Measurements from ENCODE around the gene COL28A1.
"Not testable (repeated sequence)": the region's sequence is repeated elsewhere in the genome, so short reads cannot be mapped to it uniquely, and the experiment has no call there.

The COL28A1 gene

GRCh38 chr7:7535691-7536090 is at the start of gene COL28A1:
TSS of gene COL28A1 (minus strand) at chr7:7535873. CDS start at chr7:7532875, 2,998 bp downstream.
- DNase-seq: no peak

DNA sequence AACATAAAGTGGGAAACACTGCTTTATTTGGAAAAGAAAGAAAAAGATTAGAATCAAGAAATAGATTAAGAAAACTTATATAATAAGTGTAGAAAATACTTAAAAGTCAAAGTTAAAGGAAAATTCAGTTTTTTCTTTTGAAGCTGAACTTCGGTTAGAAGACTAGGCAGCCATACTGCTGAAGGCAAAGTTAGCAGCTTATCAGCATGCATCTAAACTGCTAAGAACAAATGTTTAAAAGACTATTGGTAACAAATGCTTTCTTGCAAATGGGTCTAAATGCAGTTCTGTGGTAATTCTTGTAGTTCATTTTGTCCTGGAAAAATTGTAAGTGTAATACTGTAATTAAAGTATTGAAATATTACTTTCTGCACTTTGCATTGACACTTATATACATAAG is 49.0 kb upstream of the COL28A1 start:
- DNase-seq: no peak

- no peak for DNase-seq
Measured at GRCh38 chr7:7583731-7584130, 48.1 kb upstream of the COL28A1 start.

- no peak for DNase-seq
Measured at GRCh38 chr7:7582596-7582995, 46.9 kb upstream of the COL28A1 start.

GRCh38 chr7:7581531-7582179 is 46.0 kb upstream of the COL28A1 start:
- DNase-seq: no peak

DNA sequence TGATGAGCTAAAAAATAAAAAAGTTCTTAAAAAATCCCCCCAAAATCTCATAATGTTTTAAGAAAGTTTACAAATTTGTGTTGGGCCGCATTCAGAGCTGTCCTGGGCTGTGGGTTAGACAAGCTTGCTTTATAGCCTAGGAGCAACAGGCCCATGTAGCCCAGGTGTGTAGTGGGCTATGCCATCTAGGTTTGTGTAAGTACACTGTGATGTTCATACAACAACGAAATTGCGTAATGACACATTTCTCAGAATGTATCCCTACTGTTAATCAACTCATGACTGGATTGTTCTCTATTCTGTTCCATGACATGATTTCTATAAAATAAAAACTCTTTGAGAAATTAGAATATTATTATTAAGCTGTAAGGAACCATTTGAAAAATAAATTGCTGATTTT is 44.0 kb upstream of the COL28A1 start:
- no peak for DNase-seq

GRCh38 chr7:7577888-7578287 is 42.2 kb upstream of the COL28A1 start:
- no peak for DNase-seq

GRCh38 chr7:7576344-7576743 is 40.7 kb upstream of the COL28A1 start:
- DNase-seq: no peak

GRCh38 chr7:7573701-7574100 is 38.0 kb upstream of the COL28A1 start:
- DNase-seq: no peak

GRCh38 chr7:7570584-7570983 is 34.9 kb upstream of the COL28A1 start:
- no peak for DNase-seq

DNA sequence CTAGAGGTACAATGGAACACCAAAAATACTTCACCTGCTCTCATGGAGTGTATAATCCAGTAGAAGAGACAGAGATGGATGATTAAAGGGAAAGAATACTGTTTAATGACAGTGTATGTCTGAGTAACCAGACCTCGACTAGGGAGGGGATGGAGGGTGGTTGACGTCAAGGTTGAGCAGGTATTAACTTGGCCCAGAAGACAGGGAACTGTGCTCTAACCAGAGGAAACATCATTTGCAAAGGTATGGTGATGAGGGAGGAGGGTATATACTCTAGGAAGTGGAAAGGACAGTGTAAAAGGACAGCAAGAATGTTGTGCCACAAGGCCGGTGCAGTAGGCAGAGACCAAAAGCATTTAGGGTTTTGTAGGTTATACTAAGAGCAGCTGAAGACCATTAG is 33.9 kb upstream of the COL28A1 start:
- DNase-seq: no peak

GRCh38 chr7:7569081-7569527 is 33.4 kb upstream of the COL28A1 start:
- no peak for DNase-seq

DNA sequence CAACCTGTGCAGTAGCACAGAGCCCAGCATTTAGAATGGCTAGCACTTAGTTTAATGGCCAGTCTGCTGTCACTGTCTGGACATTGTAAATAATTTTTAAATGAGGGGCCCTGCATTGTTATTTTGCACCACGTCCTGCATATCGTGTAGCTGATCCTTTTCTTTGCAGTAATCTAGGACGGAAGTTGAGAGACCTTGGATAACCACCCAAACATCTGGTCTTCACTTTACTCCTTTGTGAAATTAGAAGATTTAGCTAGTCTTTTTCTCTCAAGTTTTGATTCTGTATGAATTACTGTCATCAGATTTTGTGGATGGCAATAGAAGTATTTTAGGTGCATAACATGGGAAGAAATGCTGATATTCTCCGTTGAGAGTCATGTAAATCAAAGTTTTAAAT is 32.9 kb upstream of the COL28A1 start:
- no peak for DNase-seq

- DNase-seq: no peak
Measured at GRCh38 chr7:7567898-7568531, 32.3 kb upstream of the COL28A1 start.

GRCh38 chr7:7566651-7567611 is 31.3 kb upstream of the COL28A1 start, which contains the start of gene MIOS:
TSS of gene MIOS (plus strand) at chr7:7566884. CDS start at chr7:7572476, 5,592 bp downstream.
- peak; percentile 72 for DNase-seq

DNA sequence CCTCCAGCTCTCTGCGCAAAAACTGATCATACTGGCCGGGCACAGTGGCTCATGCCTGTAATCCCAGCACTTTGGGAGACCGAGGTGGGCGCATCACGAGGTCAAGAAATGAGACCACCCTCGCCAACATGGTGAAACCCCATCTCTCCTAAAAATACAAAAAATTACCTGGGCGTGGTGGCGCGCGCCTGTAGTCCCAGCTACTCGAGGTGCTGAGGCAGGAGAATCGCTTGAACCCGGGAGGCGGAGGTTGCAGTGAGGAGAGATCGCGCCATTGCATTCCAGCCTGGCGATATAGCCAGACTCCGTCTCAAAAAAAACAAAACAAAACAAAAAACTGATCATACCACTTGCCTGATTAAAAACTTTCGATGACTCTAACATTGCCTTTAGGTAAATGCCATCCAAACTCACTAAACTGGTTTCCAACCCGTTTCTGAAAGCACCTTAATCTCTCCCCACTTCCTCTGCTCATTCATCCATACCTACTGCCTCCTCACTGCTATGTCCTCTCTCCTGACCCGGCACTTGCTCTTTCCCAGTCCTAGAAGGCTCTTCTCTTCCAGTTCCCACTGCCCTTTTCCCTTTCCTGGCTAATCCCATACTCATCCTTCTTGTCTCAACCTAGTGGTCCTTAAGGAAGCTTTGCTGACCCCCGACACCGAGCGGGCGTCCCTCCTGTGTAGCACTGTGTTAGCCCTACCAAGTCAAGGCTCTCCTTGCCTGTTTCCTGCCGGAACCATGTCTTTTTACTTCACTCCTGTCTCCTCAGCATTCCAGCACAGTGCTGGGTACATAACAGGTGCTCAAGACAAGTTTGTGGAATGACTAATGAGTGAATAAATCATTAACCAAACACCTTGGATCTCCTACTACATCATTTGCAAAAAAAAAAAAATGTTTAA is 30.3 kb upstream of the COL28A1 start:
- no peak for DNase-seq

DNA sequence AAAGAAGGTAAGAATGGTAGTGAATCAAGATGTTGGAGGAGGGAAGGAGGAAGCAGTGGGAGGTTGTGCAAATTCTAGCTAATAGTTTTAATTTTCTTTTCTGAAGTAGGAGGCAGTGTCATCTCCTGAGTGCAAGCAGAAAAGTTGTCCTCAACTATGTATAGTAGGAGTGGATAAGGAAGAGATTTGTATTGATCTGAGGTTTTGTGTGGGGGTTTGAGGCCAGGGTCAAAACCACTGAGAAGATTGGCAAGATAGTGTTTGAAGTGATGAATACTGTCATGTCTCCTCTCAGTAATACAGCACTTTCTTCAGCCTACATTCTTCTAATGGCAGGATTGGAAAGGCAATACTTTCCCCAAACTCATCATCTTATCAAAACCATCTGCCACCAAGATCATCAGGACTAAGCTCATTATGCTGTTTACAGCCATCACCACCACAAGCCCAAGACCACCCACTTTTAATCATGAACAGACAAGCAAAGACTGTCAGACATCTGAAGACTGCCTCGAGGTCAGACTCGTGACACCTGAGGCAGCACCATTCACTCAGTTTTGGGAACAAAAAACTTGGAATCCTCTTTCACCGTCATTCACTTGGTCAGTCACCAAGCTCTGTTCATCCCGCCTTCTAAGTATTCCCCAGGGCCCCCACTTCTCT is 29.5 kb upstream of the COL28A1 start:
- DNase-seq: no peak

- no peak for DNase-seq
Measured at GRCh38 chr7:7564323-7564780, 28.7 kb upstream of the COL28A1 start.

- DNase-seq: no peak
Measured at GRCh38 chr7:7563813-7564212, 28.1 kb upstream of the COL28A1 start.

DNA sequence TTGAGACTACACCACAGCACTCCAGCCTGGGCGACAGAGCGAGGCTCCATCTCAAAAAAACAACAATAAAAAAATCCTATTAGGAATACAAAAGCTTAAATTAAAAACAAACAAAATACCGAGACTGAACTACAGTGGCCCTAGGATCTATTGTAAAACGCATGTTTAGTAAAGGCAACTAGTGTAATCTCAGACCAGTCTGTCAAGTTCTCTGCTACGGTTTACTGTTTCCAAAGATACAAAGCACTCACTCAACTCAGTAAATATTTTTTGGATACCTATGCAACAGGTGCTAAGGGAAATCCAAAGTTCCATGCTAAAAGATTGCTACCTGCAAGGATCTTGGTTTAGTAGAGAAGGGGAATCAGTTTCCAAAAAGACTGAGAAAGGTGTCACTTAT is 27.6 kb upstream of the COL28A1 start:
- DNase-seq: no peak

- no peak for DNase-seq
Measured at GRCh38 chr7:7562736-7563135, 27.1 kb upstream of the COL28A1 start.

- DNase-seq: not testable (repeated sequence)
Measured at GRCh38 chr7:7561591-7561990, 25.9 kb upstream of the COL28A1 start.

All from activated CD4-positive, alpha-beta T cell treated with anti-CD3 and anti-CD28 coated beads, Interleukin-2, amount 50 U/mL, for 4 hours (primary cell).